ENCODE results near the gene TMEM165.
"Not testable (repeated sequence)": the region's sequence is repeated elsewhere in the genome, so short reads cannot be mapped to it uniquely, and the experiment has no call there.

The TMEM165 gene

GRCh38 chr4:55395529-55396307, at the start of gene TMEM165:
Gene TMEM165, plus strand, starts transcription at chr4:55395957. Its CDS starts 233 bp downstream, at chr4:55396190.
- peak; percentile 87 for DNase-seq (ENCODE audit: low read depth)

- DNase-seq (ENCODE audit: low read depth) = peak; percentile 84
These were observed 49.5 kb upstream of the TMEM165 start, which contains the start of gene SRD5A3 for GRCh38 chr4:55345980-55346850. Gene SRD5A3, plus strand, starts transcription at chr4:55346242. Its CDS starts 95 bp downstream, at chr4:55346337.

- DNase-seq (ENCODE audit: low read depth) = no peak
These were observed 48.9 kb upstream of the TMEM165 start for GRCh38 chr4:55346851-55347255.

- DNase-seq (ENCODE audit: low read depth) = peak; percentile 47
These were observed 48.0 kb upstream of the TMEM165 start for GRCh38 chr4:55347610-55348228.

GRCh38 chr4:55348466-55348865, 47.3 kb upstream of the TMEM165 start:
- peak; percentile 46 for DNase-seq (ENCODE audit: low read depth)

- DNase-seq (ENCODE audit: low read depth) = peak; percentile 35
These were observed 44.9 kb upstream of the TMEM165 start for GRCh38 chr4:55350870-55351269.

- no peak for DNase-seq (ENCODE audit: low read depth)
These were observed 43.9 kb upstream of the TMEM165 start for GRCh38 chr4:55351824-55352223.

GRCh38 chr4:55352726-55353125, 43.0 kb upstream of the TMEM165 start:
- DNase-seq (ENCODE audit: low read depth) = no peak

- not testable (repeated sequence) for DNase-seq (ENCODE audit: low read depth)
These were observed 42.5 kb upstream of the TMEM165 start for GRCh38 chr4:55353228-55353747.

GRCh38 chr4:55354648-55355047, 41.1 kb upstream of the TMEM165 start:
- DNase-seq (ENCODE audit: low read depth) = no peak

- no peak for DNase-seq (ENCODE audit: low read depth)
These were observed 40.2 kb upstream of the TMEM165 start for GRCh38 chr4:55355555-55355954.

- peak; percentile 44 for DNase-seq (ENCODE audit: low read depth)
These were observed 38.7 kb upstream of the TMEM165 start for GRCh38 chr4:55356991-55357461.

GRCh38 chr4:55358246-55358645, 37.5 kb upstream of the TMEM165 start:
- no peak for DNase-seq (ENCODE audit: low read depth)

- peak; percentile 75 for DNase-seq (ENCODE audit: low read depth)
These were observed 37.1 kb upstream of the TMEM165 start for GRCh38 chr4:55358668-55359067.

GRCh38 chr4:55359397-55359916, 36.3 kb upstream of the TMEM165 start:
- DNase-seq (ENCODE audit: low read depth) = no peak

- DNase-seq (ENCODE audit: low read depth) = not testable (repeated sequence)
These were observed 32.8 kb upstream of the TMEM165 start for GRCh38 chr4:55362938-55363337.

GRCh38 chr4:55363691-55364351, 31.9 kb upstream of the TMEM165 start:
- DNase-seq (ENCODE audit: low read depth) = no peak

- DNase-seq (ENCODE audit: low read depth) = no peak
These were observed 30.9 kb upstream of the TMEM165 start for GRCh38 chr4:55364691-55365344.

GRCh38 chr4:55365345-55365728, 30.4 kb upstream of the TMEM165 start:
- no peak for DNase-seq (ENCODE audit: low read depth)

GRCh38 chr4:55366621-55367020, 29.1 kb upstream of the TMEM165 start:
- DNase-seq (ENCODE audit: low read depth) = no peak

Measured in ELR (cell line).